ENCODE measurements around the gene GABPB2. TPM values are rescaled to one million over a fixed set of nuclear protein-coding genes. Genes with fewer than 3 reads are reported as not detected.

GABPB2 gene
- total and polyA plus RNA-seq, 2 donors from 2014 or later: 4.7 to 20.5 TPM

DNA sequence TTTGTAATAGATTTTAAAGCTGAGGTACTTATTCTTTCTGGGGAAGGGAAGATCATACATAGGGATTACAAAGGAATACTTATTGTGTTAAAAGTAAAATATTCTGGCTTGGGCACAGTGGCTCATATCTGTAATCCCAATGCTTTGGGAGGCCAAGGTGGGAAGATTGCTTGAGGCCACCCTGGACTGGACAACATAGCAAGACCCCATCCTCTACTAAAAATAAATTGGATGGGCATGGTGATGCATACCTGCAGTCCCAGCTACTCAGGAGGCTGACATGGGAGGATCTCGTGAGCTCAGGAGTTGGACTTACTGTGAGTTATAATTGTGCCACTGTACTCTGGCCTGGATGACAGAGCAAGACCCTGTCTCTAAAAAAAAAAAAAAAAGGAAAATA, 27.6 kb downstream of the GABPB2 start:
- Histone ChIP-seq H3K4me3 (ENCODE audit: low read length in 3 of 3) (no peak overlapping the region), H3K4me1 (ENCODE audit: control insufficient read depth in 2 of 3, insufficient read depth in 2 of 3, low read depth in 1 of 3, low read length in 3 of 3) (no peaks in the 10 kb centered on the region), H3K27me3 (ENCODE audit: control insufficient read depth, insufficient read depth, low read length) (no peaks in the 10 kb centered on the region), H3K9me3 (ENCODE audit: control insufficient read depth in 2 of 3, insufficient read depth in 1 of 3, low read length in 3 of 3) (peaks cover 0 to 3% (median 0%) of the 10 kb centered on the region in 3 donors), H3K36me3 (ENCODE audit: control insufficient read depth in 2 of 3, insufficient read depth in 3 of 3, low read length in 3 of 3) (peaks cover 0 to 6% (median 3%) of the 10 kb centered on the region in 3 donors), H3K27ac (ENCODE audit: low read depth in 2 of 2, low read length in 2 of 2) (no peak overlapping the region), H3K9ac (ENCODE audit: low read length in 3 of 3) (no peak overlapping the region)
- intact Hi-C loops (cut with DNase I): no loop called here
- TF ChIP-seq, protein P1, sequence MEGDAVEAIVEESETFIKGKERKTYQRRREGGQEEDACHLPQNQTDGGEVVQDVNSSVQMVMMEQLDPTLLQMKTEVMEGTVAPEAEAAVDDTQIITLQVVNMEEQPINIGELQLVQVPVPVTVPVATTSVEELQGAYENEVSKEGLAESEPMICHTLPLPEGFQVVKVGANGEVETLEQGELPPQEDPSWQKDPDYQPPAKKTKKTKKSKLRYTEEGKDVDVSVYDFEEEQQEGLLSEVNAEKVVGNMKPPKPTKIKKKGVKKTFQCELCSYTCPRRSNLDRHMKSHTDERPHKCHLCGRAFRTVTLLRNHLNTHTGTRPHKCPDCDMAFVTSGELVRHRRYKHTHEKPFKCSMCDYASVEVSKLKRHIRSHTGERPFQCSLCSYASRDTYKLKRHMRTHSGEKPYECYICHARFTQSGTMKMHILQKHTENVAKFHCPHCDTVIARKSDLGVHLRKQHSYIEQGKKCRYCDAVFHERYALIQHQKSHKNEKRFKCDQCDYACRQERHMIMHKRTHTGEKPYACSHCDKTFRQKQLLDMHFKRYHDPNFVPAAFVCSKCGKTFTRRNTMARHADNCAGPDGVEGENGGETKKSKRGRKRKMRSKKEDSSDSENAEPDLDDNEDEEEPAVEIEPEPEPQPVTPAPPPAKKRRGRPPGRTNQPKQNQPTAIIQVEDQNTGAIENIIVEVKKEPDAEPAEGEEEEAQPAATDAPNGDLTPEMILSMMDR (IDR thresholded peaks at IDR 0.05; ENCODE audit: borderline replicate concordance, extremely low read depth, insufficient read depth): no peak
- FAIRE-seq (no peak), DNase-seq (no peak)

DNA sequence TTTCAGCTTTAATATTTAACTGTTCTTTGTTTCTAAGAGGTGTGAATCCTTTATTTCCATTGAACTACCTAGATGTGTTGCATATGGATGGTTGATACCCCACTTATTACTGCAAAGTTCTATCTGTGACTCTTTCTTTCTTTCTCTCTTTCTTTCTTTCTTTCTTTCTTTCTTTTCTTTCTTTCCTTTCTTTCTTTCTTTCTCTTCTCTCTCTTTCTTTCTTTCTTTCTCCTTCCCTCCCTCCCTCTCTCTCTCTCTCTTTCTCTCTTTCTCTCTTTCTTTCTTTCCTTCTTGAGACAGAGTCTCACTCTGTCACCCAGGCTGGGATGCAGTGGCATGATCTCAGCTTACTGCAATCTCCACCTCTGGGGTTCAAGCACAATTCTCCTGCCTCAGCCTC, 34.1 kb downstream of the GABPB2 start:
- no peaks in the 10 kb centered on the region for H3K27me3 ChIP-seq (ENCODE audit: control insufficient read depth, insufficient read depth, low read length)
- peaks cover 0 to 6% (median 3%) of the 10 kb centered on the region in 3 donors for H3K36me3 ChIP-seq (ENCODE audit: control insufficient read depth in 2 of 3, insufficient read depth in 3 of 3, low read length in 3 of 3)
- no peaks in the 10 kb centered on the region for H3K4me1 ChIP-seq (ENCODE audit: control insufficient read depth in 2 of 3, insufficient read depth in 2 of 3, low read depth in 1 of 3, low read length in 3 of 3)
- no peak overlapping the region for H3K27ac ChIP-seq (ENCODE audit: low read depth in 2 of 2, low read length in 2 of 2)
- TF ChIP-seq, protein P1 (IDR thresholded peaks at IDR 0.05; ENCODE audit: borderline replicate concordance, extremely low read depth, insufficient read depth): no peak
- intact Hi-C loops (cut with DNase I): loop anchor here (10.0 kb wide), 1 partner anchor 50 kb away; the partner anchor contains the start of gene TNFAIP8L2
- H3K4me3 ChIP-seq (ENCODE audit: low read length in 3 of 3): no peak overlapping the region
- H3K9me3 ChIP-seq (ENCODE audit: control insufficient read depth in 2 of 3, insufficient read depth in 1 of 3, low read length in 3 of 3): peaks cover 0 to 1% (median 0%) of the 10 kb centered on the region in 3 donors
- no peak for FAIRE-seq
- H3K9ac ChIP-seq (ENCODE audit: low read length in 3 of 3): no peak overlapping the region
- DNase-seq: no peak

DNA sequence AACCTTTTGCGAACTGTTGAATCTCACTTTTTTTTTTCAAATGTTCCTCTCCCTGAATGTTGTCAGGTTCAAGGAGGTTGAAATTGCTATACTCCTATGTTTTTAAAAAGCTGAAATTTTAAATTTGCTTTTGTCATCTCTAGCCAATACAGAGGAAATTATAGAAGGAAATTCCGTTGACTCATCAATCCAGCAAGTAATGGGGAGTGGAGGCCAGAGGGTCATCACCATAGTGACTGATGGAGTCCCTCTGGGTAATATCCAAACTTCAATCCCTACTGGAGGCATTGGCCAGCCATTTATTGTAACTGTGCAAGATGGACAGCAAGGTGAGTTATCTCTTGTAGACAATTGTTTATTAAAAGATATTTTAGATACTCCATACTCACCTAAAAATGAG, 36.3 kb downstream of the GABPB2 start:
- DNase-seq (no peak), FAIRE-seq (no peak)
- TF ChIP-seq, protein P1 (IDR thresholded peaks at IDR 0.05; ENCODE audit: borderline replicate concordance, extremely low read depth, insufficient read depth): no peak
- no peaks in the 10 kb centered on the region for H3K4me1 ChIP-seq (ENCODE audit: control insufficient read depth in 2 of 3, insufficient read depth in 2 of 3, low read depth in 1 of 3, low read length in 3 of 3)
- H3K9ac ChIP-seq (ENCODE audit: low read length in 3 of 3): no peak overlapping the region
- no peak overlapping the region for H3K4me3 ChIP-seq (ENCODE audit: low read length in 3 of 3)
- intact Hi-C loops (cut with DNase I): loop anchor here (10.0 kb wide), 1 partner anchor 48 kb away; the partner anchor contains the start of gene TNFAIP8L2
- peaks cover 0 to 6% (median 3%) of the 10 kb centered on the region in 3 donors for H3K36me3 ChIP-seq (ENCODE audit: control insufficient read depth in 2 of 3, insufficient read depth in 3 of 3, low read length in 3 of 3)
- no peaks in the 10 kb centered on the region for H3K9me3 ChIP-seq (ENCODE audit: control insufficient read depth in 2 of 3, insufficient read depth in 1 of 3, low read length in 3 of 3)
- H3K27me3 ChIP-seq (ENCODE audit: control insufficient read depth, insufficient read depth, low read length): no peaks in the 10 kb centered on the region
- H3K27ac ChIP-seq (ENCODE audit: low read depth in 2 of 2, low read length in 2 of 2): no peak overlapping the region

DNA sequence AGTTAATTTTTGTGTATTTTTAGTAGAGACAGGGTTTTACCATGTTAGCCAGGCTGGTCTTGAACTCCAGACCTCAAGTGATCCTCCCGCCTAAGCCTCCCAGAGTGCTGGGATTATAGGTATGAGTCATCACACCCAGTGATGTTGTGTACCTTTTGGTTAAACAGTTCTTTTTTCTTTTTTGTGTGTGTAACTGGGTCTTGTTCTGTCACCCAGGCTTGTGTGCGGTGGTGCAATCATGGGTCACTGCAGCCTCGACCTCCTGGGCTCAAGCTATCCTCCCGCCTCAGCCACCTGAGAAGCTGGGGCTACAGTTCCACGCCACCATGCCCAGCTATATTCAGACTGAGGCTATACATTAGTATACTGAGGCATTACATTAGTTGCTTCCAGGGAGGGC, 37.8 kb downstream of the GABPB2 start:
- H3K36me3 ChIP-seq (ENCODE audit: control insufficient read depth in 2 of 3, insufficient read depth in 3 of 3, low read length in 3 of 3): peaks cover 0 to 6% (median 3%) of the 10 kb centered on the region in 3 donors
- H3K27me3 ChIP-seq (ENCODE audit: control insufficient read depth, insufficient read depth, low read length): no peaks in the 10 kb centered on the region
- H3K9ac ChIP-seq (ENCODE audit: low read length in 3 of 3): no peak overlapping the region
- no peaks in the 10 kb centered on the region for H3K4me1 ChIP-seq (ENCODE audit: control insufficient read depth in 2 of 3, insufficient read depth in 2 of 3, low read depth in 1 of 3, low read length in 3 of 3)
- H3K27ac ChIP-seq (ENCODE audit: low read depth in 2 of 2, low read length in 2 of 2): no peak overlapping the region
- no peaks in the 10 kb centered on the region for H3K9me3 ChIP-seq (ENCODE audit: control insufficient read depth in 2 of 3, insufficient read depth in 1 of 3, low read length in 3 of 3)
- FAIRE-seq: no peak
- no peak overlapping the region for H3K4me3 ChIP-seq (ENCODE audit: low read length in 3 of 3)
- intact Hi-C loops (cut with DNase I): loop anchor here (10.0 kb wide), 1 partner anchor 46 kb away; the partner anchor contains the start of gene TNFAIP8L2
- TF ChIP-seq, protein P1 (IDR thresholded peaks at IDR 0.05; ENCODE audit: borderline replicate concordance, extremely low read depth, insufficient read depth): no peak
- peak in 1 of 5 donors; percentile 17 for DNase-seq

Data from kidney (tissue), 14 donors.